SK-N-MC (cell line): ENCODE results near the gene ADPRS.

Experiments
- EZH2 ChIP-seq: fragments of 200-600 bp; sonication (generic); IDR thresholded peaks from one replicate; pipeline ENCODE4 v1.6.1; 2017; ENCODE audit warnings: antibody characterized with exemption
- POLR2AphosphoS5 ChIP-seq: IDR thresholded peaks from 2 replicates; pipeline ENCODE4 v1.6.1; 2012; ENCODE audit warnings: mild to moderate bottlenecking, low read depth, low read length, borderline replicate concordance

GRCh38 chr1:36098650-36099365 is 10.1 kb downstream of the ADPRS start:
- TF ChIP-seq EZH2 (no peak), POLR2AphosphoS5 (no peak)
